Measurements from ENCODE around the gene SP7. TPM values are rescaled to one million over a fixed set of nuclear protein-coding genes. Genes with fewer than 3 reads are reported as not detected.

The SP7 gene
- total and polyA plus RNA-seq, 10 of the 15 experiments (the other 5 are each of a cell fraction or from before 2014, with no cell fraction given): 0.05 to 0.11 TPM; not detected in 8

Other genes starting within 250 kb of the SP7 start
Only the 7 nearest of the 17 such genes appear.
- 3.4 and 4.0 TPM in 2 replicates for gene RARG, start 104.1 kb downstream of the SP7 start, total RNA-seq (2014; rRNA removed)
- 3.0 and 3.9 TPM in 2 replicates for gene RARG, start 104.1 kb downstream of the SP7 start, total RNA-seq (2014; rRNA removed; fragmentation: Illumina TruSeq; extraction: Trizol)
- gene RARG, start 104.1 kb downstream of the SP7 start, total RNA-seq (2021): 7.3 and 8.7 TPM in 2 replicates
- 4.5 and 8.1 TPM in 2 replicates for gene RARG, start 104.1 kb downstream of the SP7 start, polyA plus RNA-seq (2011; rRNA removed)
- 2.6 and 4.2 TPM in 2 replicates for gene RARG, start 104.1 kb downstream of the SP7 start, polyA plus RNA-seq (2014; fragmentation: Illumina TruSeq; extraction: Trizol)
- under 1 TPM; 0.27 to 0.60 TPM for gene RARG, start 104.1 kb downstream of the SP7 start, polyA plus RNA-seq (2014; fragmentation: Nextera tagmentation; extraction: Ambion mirVana)
- 7.2 and 8.0 TPM in 2 replicates for gene RARG, start 104.1 kb downstream of the SP7 start, polyA plus RNA-seq (2014; rRNA removed)
- 1 to 10 TPM; 3.8 to 6.0 TPM for gene RARG, start 104.1 kb downstream of the SP7 start, polyA plus RNA-seq (2016; fragmentation: Nextera tagmentation; extraction: Ambion mirVana)
- gene ESPL1, start 68.1 kb downstream of the SP7 start, total RNA-seq (2014; rRNA removed): 28.4 and 28.5 TPM in 2 replicates
- 17.9 and 20.1 TPM in 2 replicates for gene ESPL1, start 68.1 kb downstream of the SP7 start, total RNA-seq (2014; rRNA removed; fragmentation: Illumina TruSeq; extraction: Trizol)
- 54.4 and 61.9 TPM in 2 replicates for gene ESPL1, start 68.1 kb downstream of the SP7 start, total RNA-seq (2021)
- gene ESPL1, start 68.1 kb downstream of the SP7 start, polyA plus RNA-seq (2011; rRNA removed): 14.4 and 19.3 TPM in 2 replicates
- gene ESPL1, start 68.1 kb downstream of the SP7 start, polyA plus RNA-seq (2014; fragmentation: Illumina TruSeq; extraction: Trizol): 19.0 and 28.6 TPM in 2 replicates
- 1 to 10 TPM; 2.1 to 2.2 TPM for gene ESPL1, start 68.1 kb downstream of the SP7 start, polyA plus RNA-seq (2014; fragmentation: Nextera tagmentation; extraction: Ambion mirVana)
- 30.8 and 31.4 TPM in 2 replicates for gene ESPL1, start 68.1 kb downstream of the SP7 start, polyA plus RNA-seq (2014; rRNA removed)
- 10 to 100 TPM; 21.1 to 21.2 TPM for gene ESPL1, start 68.1 kb downstream of the SP7 start, polyA plus RNA-seq (2016; fragmentation: Nextera tagmentation; extraction: Ambion mirVana)
- 320 and 355 TPM in 2 replicates for gene PFDN5, start 40.8 kb downstream of the SP7 start, total RNA-seq (2014; rRNA removed)
- 504 and 518 TPM in 2 replicates for gene PFDN5, start 40.8 kb downstream of the SP7 start, total RNA-seq (2014; rRNA removed; fragmentation: Illumina TruSeq; extraction: Trizol)
- 300 and 322 TPM in 2 replicates for gene PFDN5, start 40.8 kb downstream of the SP7 start, total RNA-seq (2021)
- 851 and 863 TPM in 2 replicates for gene PFDN5, start 40.8 kb downstream of the SP7 start, polyA plus RNA-seq (2011; rRNA removed)
- 485 and 536 TPM in 2 replicates for gene PFDN5, start 40.8 kb downstream of the SP7 start, polyA plus RNA-seq (2014; fragmentation: Illumina TruSeq; extraction: Trizol)
- gene PFDN5, start 40.8 kb downstream of the SP7 start, polyA plus RNA-seq (2014; fragmentation: Nextera tagmentation; extraction: Ambion mirVana): 1,000 to 10,000 TPM; 1,522 to 1,596 TPM
- 438 and 511 TPM in 2 replicates for gene PFDN5, start 40.8 kb downstream of the SP7 start, polyA plus RNA-seq (2014; rRNA removed)
- 100 to 1,000 TPM; 373 to 398 TPM for gene PFDN5, start 40.8 kb downstream of the SP7 start, polyA plus RNA-seq (2016; fragmentation: Nextera tagmentation; extraction: Ambion mirVana)
- gene MYG1, start 36.7 kb downstream of the SP7 start, total RNA-seq (2014; rRNA removed): 61.7 and 81.0 TPM in 2 replicates
- gene MYG1, start 36.7 kb downstream of the SP7 start, total RNA-seq (2014; rRNA removed; fragmentation: Illumina TruSeq; extraction: Trizol): 32.4 and 36.2 TPM in 2 replicates
- 64.9 and 68.7 TPM in 2 replicates for gene MYG1, start 36.7 kb downstream of the SP7 start, total RNA-seq (2021)
- 25.5 and 48.6 TPM in 2 replicates for gene MYG1, start 36.7 kb downstream of the SP7 start, polyA plus RNA-seq (2011; rRNA removed)
- gene MYG1, start 36.7 kb downstream of the SP7 start, polyA plus RNA-seq (2014; fragmentation: Illumina TruSeq; extraction: Trizol): 23.2 and 37.6 TPM in 2 replicates
- 10 to 100 TPM; 20.7 to 38.2 TPM for gene MYG1, start 36.7 kb downstream of the SP7 start, polyA plus RNA-seq (2014; fragmentation: Nextera tagmentation; extraction: Ambion mirVana)
- 66.7 and 76.8 TPM in 2 replicates for gene MYG1, start 36.7 kb downstream of the SP7 start, polyA plus RNA-seq (2014; rRNA removed)
- gene MYG1, start 36.7 kb downstream of the SP7 start, polyA plus RNA-seq (2016; fragmentation: Nextera tagmentation; extraction: Ambion mirVana): 10 to 100 TPM; 50.2 to 53.7 TPM
- 74.3 and 84.5 TPM in 2 replicates for gene AAAS, start 14.7 kb downstream of the SP7 start, total RNA-seq (2014; rRNA removed)
- gene AAAS, start 14.7 kb downstream of the SP7 start, total RNA-seq (2014; rRNA removed; fragmentation: Illumina TruSeq; extraction: Trizol): 47.6 and 47.8 TPM in 2 replicates
- gene AAAS, start 14.7 kb downstream of the SP7 start, total RNA-seq (2021): 65.3 and 69.0 TPM in 2 replicates
- 43.9 and 64.7 TPM in 2 replicates for gene AAAS, start 14.7 kb downstream of the SP7 start, polyA plus RNA-seq (2011; rRNA removed)
- gene AAAS, start 14.7 kb downstream of the SP7 start, polyA plus RNA-seq (2014; fragmentation: Illumina TruSeq; extraction: Trizol): 53.1 and 70.8 TPM in 2 replicates
- gene AAAS, start 14.7 kb downstream of the SP7 start, polyA plus RNA-seq (2014; fragmentation: Nextera tagmentation; extraction: Ambion mirVana): 10 to 100 TPM; 58.6 to 71.5 TPM
- gene AAAS, start 14.7 kb downstream of the SP7 start, polyA plus RNA-seq (2014; rRNA removed): 76.8 and 78.1 TPM in 2 replicates
- 10 to 100 TPM; 84.5 to 93.1 TPM for gene AAAS, start 14.7 kb downstream of the SP7 start, polyA plus RNA-seq (2016; fragmentation: Nextera tagmentation; extraction: Ambion mirVana)
- gene SP1, start 43.8 kb upstream of the SP7 start, total RNA-seq (2014; rRNA removed): 27.0 and 29.7 TPM in 2 replicates
- gene SP1, start 43.8 kb upstream of the SP7 start, total RNA-seq (2014; rRNA removed; fragmentation: Illumina TruSeq; extraction: Trizol): 31.8 and 32.7 TPM in 2 replicates
- gene SP1, start 43.8 kb upstream of the SP7 start, total RNA-seq (2021): 46.7 and 49.0 TPM in 2 replicates
- gene SP1, start 43.8 kb upstream of the SP7 start, polyA plus RNA-seq (2011; rRNA removed): 43.9 and 52.0 TPM in 2 replicates
- gene SP1, start 43.8 kb upstream of the SP7 start, polyA plus RNA-seq (2014; fragmentation: Illumina TruSeq; extraction: Trizol): 33.5 and 35.6 TPM in 2 replicates
- gene SP1, start 43.8 kb upstream of the SP7 start, polyA plus RNA-seq (2014; fragmentation: Nextera tagmentation; extraction: Ambion mirVana): 1 to 10 TPM; 4.0 to 7.3 TPM
- 22.4 and 23.4 TPM in 2 replicates for gene SP1, start 43.8 kb upstream of the SP7 start, polyA plus RNA-seq (2014; rRNA removed)
- 1 to 10 TPM; 3.3 to 3.7 TPM for gene SP1, start 43.8 kb upstream of the SP7 start, polyA plus RNA-seq (2016; fragmentation: Nextera tagmentation; extraction: Ambion mirVana)
- not detected in 2 replicates for gene AMHR2, start 87.5 kb upstream of the SP7 start, total RNA-seq (2014; rRNA removed)
- not detected in 2 replicates for gene AMHR2, start 87.5 kb upstream of the SP7 start, total RNA-seq (2014; rRNA removed; fragmentation: Illumina TruSeq; extraction: Trizol)
- 0.13 TPM in 1 of 2 replicates, not detected in the other for gene AMHR2, start 87.5 kb upstream of the SP7 start, total RNA-seq (2021)
- not detected in 2 replicates for gene AMHR2, start 87.5 kb upstream of the SP7 start, polyA plus RNA-seq (2011; rRNA removed)
- not detected in 2 replicates for gene AMHR2, start 87.5 kb upstream of the SP7 start, polyA plus RNA-seq (2014; fragmentation: Illumina TruSeq; extraction: Trizol)
- under 1 TPM in 1 of 2 experiments, not detected in 1; 0.06 TPM for gene AMHR2, start 87.5 kb upstream of the SP7 start, polyA plus RNA-seq (2014; fragmentation: Nextera tagmentation; extraction: Ambion mirVana)
- not detected in 2 replicates for gene AMHR2, start 87.5 kb upstream of the SP7 start, polyA plus RNA-seq (2014; rRNA removed)
- not detected for gene AMHR2, start 87.5 kb upstream of the SP7 start, polyA plus RNA-seq (2016; fragmentation: Nextera tagmentation; extraction: Ambion mirVana)